A549 (cell line): Measurements from ENCODE around the gene PRKAB2.

Experiments
- CTCF ChIP-seq: fragments of >200 bp; sonication (Bioruptor Twin); formaldehyde crosslinking; IDR thresholded peaks from 3 replicates; pipeline ENCODE4 v1.5.1; 2016
- E2F6 ChIP-seq: IDR thresholded peaks from 2 replicates; pipeline ENCODE4 v1.6.1; 2012; ENCODE audit warnings: low read depth, borderline replicate concordance
- EP300 ChIP-seq, 2 experiments: fragments of >200 bp; sonication (Bioruptor Twin); formaldehyde crosslinking; IDR thresholded peaks; 2 replicates in 1 of 2; 3 replicates in 1 of 2; pipeline ENCODE4 v1.6.1; 2016 to 2017
- ESRRA ChIP-seq: fragments of 150-350 bp; IDR thresholded peaks from 2 replicates; pipeline ENCODE4 v1.6.1; 2014; ENCODE audit warnings: mild to moderate bottlenecking, low read length, borderline replicate concordance
- JUN ChIP-seq, 2 experiments: fragments of >200 bp; sonication (Bioruptor Twin); formaldehyde crosslinking; IDR thresholded peaks; 2 replicates in 1 of 2; 3 replicates in 1 of 2; pipeline ENCODE4 v1.6.1; 2016 to 2017
- MAZ ChIP-seq: fragments of 150-350 bp; IDR thresholded peaks from 2 replicates; pipeline ENCODE4 v1.6.1; 2014; ENCODE audit warnings: antibody characterized with exemption, low read depth, low read length, borderline replicate concordance
- POLR2A ChIP-seq: IDR thresholded peaks from 2 replicates; pipeline ENCODE4 v1.6.1; 2012; ENCODE audit warnings: mild to moderate bottlenecking, low read length
- RCOR1 ChIP-seq: fragments of 150-350 bp; IDR thresholded peaks from 2 replicates; pipeline ENCODE4 v1.6.1; 2014; ENCODE audit warnings: antibody characterized with exemption, low read length, low read depth
- REST ChIP-seq: fragments of 200-600 bp; sonication (generic); IDR thresholded peaks from 2 replicates; pipeline ENCODE4 v1.6.1; 2016; ENCODE audit warnings: antibody characterized with exemption, mild to moderate bottlenecking, moderate library complexity
- SREBF2 ChIP-seq: fragments of 450-650 bp; IDR thresholded peaks from 2 replicates; pipeline ENCODE4 v1.6.1; 2014; ENCODE audit warnings: mild to moderate bottlenecking, moderate library complexity
- TF ChIP-seq, protein P1 (sequence below): fragments of 250-450 bp; sonication (Bioruptor Pico); IDR thresholded peaks from 2 replicates; pipeline ENCODE4 v1.5.0; 2021; ENCODE audit warnings: mild to moderate bottlenecking, moderate library complexity, borderline replicate concordance

GRCh38 chr1:147169171-147169570 lies 3.1 kb downstream of the PRKAB2 start:
- no peak for TF ChIP-seq CTCF
- no peak for TF ChIP-seq POLR2A
- TF ChIP-seq SREBF2, result no peak
- no peak for TF ChIP-seq MAZ
- TF ChIP-seq ESRRA, result no peak
- no peak for TF ChIP-seq JUN (IDR thresholded peaks at IDR 0.05)
- TF ChIP-seq, protein P1, sequence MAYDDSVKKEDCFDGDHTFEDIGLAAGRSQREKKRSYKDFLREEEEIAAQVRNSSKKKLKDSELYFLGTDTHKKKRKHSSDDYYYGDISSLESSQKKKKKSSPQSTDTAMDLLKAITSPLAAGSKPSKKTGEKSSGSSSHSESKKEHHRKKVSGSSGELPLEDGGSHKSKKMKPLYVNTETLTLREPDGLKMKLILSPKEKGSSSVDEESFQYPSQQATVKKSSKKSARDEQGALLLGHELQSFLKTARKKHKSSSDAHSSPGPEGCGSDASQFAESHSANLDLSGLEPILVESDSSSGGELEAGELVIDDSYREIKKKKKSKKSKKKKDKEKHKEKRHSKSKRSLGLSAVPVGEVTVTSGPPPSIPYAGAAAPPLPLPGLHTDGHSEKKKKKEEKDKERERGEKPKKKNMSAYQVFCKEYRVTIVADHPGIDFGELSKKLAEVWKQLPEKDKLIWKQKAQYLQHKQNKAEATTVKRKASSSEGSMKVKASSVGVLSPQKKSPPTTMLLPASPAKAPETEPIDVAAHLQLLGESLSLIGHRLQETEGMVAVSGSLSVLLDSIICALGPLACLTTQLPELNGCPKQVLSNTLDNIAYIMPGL, result no peak
- no peak for TF ChIP-seq REST
- no peak for TF ChIP-seq E2F6
- no peak for TF ChIP-seq EP300 (IDR thresholded peaks at IDR 0.05)
- no peak for TF ChIP-seq RCOR1
